GM12892 (cell line): Measurements from ENCODE around the gene NES.

Source experiments
- POLR2A ChIP-seq: IDR thresholded peaks from 2 replicates; pipeline ENCODE4 v1.6.1; 2011; ENCODE audit warnings: low read depth, low read length, control low read depth
- POLR2AphosphoS5 ChIP-seq: IDR thresholded peaks from 2 replicates; pipeline ENCODE4 v1.6.1; 2011; ENCODE audit warnings: low read depth, low read length, control low read depth
- TAF1 ChIP-seq: IDR thresholded peaks from 2 replicates; pipeline ENCODE4 v1.6.1; 2011; ENCODE audit warnings: low read depth, mild to moderate bottlenecking, control low read depth, low read length, borderline replicate concordance

- no peak for TF ChIP-seq TAF1
- TF ChIP-seq POLR2AphosphoS5: no peak
- no peak for TF ChIP-seq POLR2A
Measured at GRCh38 chr1:156670359-156670758, 6.8 kb downstream of the NES start.
